ENCODE data around the gene RILPL2. TPM values are rescaled to one million over a fixed set of nuclear protein-coding genes. Genes with fewer than 3 reads are reported as not detected.
"Not testable (repeated sequence)": the region's sequence is repeated elsewhere in the genome, so short reads cannot be mapped to it uniquely, and the experiment has no call there.

Gene RILPL2
- total and polyA plus RNA-seq, 2 experiments from 2014 or later, result 2.5 to 3.7 TPM

GRCh38 chr12:123468786-123469185, 32.3 kb upstream of the RILPL2 start:
- TF ChIP-seq EZH2phosphoT487 (IDR thresholded peaks at IDR 0.05; ENCODE audit: low read depth, severe bottlenecking, unreplicated experiment), result no peak
- TF ChIP-seq, protein P1, sequence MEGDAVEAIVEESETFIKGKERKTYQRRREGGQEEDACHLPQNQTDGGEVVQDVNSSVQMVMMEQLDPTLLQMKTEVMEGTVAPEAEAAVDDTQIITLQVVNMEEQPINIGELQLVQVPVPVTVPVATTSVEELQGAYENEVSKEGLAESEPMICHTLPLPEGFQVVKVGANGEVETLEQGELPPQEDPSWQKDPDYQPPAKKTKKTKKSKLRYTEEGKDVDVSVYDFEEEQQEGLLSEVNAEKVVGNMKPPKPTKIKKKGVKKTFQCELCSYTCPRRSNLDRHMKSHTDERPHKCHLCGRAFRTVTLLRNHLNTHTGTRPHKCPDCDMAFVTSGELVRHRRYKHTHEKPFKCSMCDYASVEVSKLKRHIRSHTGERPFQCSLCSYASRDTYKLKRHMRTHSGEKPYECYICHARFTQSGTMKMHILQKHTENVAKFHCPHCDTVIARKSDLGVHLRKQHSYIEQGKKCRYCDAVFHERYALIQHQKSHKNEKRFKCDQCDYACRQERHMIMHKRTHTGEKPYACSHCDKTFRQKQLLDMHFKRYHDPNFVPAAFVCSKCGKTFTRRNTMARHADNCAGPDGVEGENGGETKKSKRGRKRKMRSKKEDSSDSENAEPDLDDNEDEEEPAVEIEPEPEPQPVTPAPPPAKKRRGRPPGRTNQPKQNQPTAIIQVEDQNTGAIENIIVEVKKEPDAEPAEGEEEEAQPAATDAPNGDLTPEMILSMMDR (IDR thresholded peaks at IDR 0.05; ENCODE audit: poor library complexity), result no peak
- no peak for TF ChIP-seq EZH2 (IDR thresholded peaks at IDR 0.05; ENCODE audit: borderline replicate concordance)
- Histone ChIP-seq H3K4me2 (no peak overlapping the region), H3K79me2 (peaks cover 22% of the 10 kb centered on the region), H3K27ac (no peak overlapping the region), H3K4me3 (no peak overlapping the region), H3K36me3 (replicated peaks; ENCODE audit: insufficient read depth, low read depth) (no peaks in the 10 kb centered on the region), H3K4me1 (ENCODE audit: insufficient read depth) (no peaks in the 10 kb centered on the region), H2AFZ (no peak overlapping the region), H3K9me3 (ENCODE audit: low read depth) (no peaks in the 10 kb centered on the region), H3K9me2 (replicated peaks; ENCODE audit: insufficient read depth) (no peaks in the 10 kb centered on the region), H4K20me1 (ENCODE audit: insufficient read depth, poor library complexity, severe bottlenecking) (peaks cover 4% of the 10 kb centered on the region), H3K27me3 (no peaks in the 10 kb centered on the region)
- no peak for DNase-seq (ENCODE audit: low spot score)
- whole genome bisulfite sequencing (ENCODE audit: low lambda C conversion rate, missing lambda C conversion rate), result 69% methylated on average over 1 of the region's 1 CpG

DNA sequence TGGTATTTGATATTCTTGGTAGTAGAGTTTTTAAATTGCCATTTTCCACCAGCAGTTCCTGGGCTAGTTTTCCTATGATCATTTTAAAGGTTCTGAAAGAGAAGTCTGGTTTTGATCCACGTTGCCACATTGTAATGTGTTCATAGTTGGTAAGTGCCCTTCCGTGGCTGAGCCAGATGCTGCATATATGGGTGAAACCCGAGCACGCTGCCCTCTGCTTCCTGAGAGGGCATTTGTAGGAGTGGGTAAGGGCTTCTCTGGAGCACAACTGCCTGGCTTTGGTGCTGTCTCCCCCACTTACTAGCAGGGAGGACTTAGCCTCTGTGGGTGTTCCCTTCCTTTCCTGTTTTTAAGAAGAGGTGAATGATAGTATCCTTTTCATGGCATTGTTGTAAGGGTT, 28.6 kb upstream of the RILPL2 start:
- H3K79me2 ChIP-seq, result peaks cover 35% of the 10 kb centered on the region
- H3K36me3 ChIP-seq (replicated peaks; ENCODE audit: insufficient read depth, low read depth), result no peaks in the 10 kb centered on the region
- H3K9me2 ChIP-seq (replicated peaks; ENCODE audit: insufficient read depth), result no peaks in the 10 kb centered on the region
- no peak overlapping the region for H3K4me2 ChIP-seq
- H3K9me3 ChIP-seq (ENCODE audit: low read depth), result no peaks in the 10 kb centered on the region
- 90% methylated on average over 4 of the region's 4 CpGs for WGBS (ENCODE audit: low lambda C conversion rate, missing lambda C conversion rate)
- TF ChIP-seq, protein P1 (IDR thresholded peaks at IDR 0.05; ENCODE audit: poor library complexity), result no peak
- TF ChIP-seq EZH2 (IDR thresholded peaks at IDR 0.05; ENCODE audit: borderline replicate concordance) (no peak), EZH2phosphoT487 (IDR thresholded peaks at IDR 0.05; ENCODE audit: low read depth, severe bottlenecking, unreplicated experiment) (no peak)
- no peak overlapping the region for H3K27ac ChIP-seq
- peaks cover 4% of the 10 kb centered on the region for H4K20me1 ChIP-seq (ENCODE audit: insufficient read depth, poor library complexity, severe bottlenecking)
- H3K4me1 ChIP-seq (ENCODE audit: insufficient read depth), result no peaks in the 10 kb centered on the region
- no peak overlapping the region for H2AFZ ChIP-seq
- no peak for DNase-seq (ENCODE audit: low spot score)
- no peak overlapping the region for H3K4me3 ChIP-seq
- H3K27me3 ChIP-seq, result no peaks in the 10 kb centered on the region

- H3K9me2 ChIP-seq (replicated peaks; ENCODE audit: insufficient read depth); H3K9me3 ChIP-seq (ENCODE audit: low read depth); H3K4me3 ChIP-seq; H3K27ac ChIP-seq; DNase-seq (ENCODE audit: low spot score); H3K4me2 ChIP-seq; H3K4me1 ChIP-seq (ENCODE audit: insufficient read depth); H3K27me3 ChIP-seq; H4K20me1 ChIP-seq (ENCODE audit: insufficient read depth, poor library complexity, severe bottlenecking); H3K36me3 ChIP-seq (replicated peaks; ENCODE audit: insufficient read depth, low read depth); H2AFZ ChIP-seq: not testable (repeated sequence)
- peaks cover 45% of the 10 kb centered on the region for H3K79me2 ChIP-seq
- 97% methylated on average over 11 of the region's 11 CpGs for WGBS (ENCODE audit: low lambda C conversion rate, missing lambda C conversion rate)
Observed at GRCh38 chr12:123463174-123463573, 26.7 kb upstream of the RILPL2 start.

GRCh38 chr12:123457980-123458779, 21.7 kb upstream of the RILPL2 start, which contains the start of gene SNRNP35:
Gene SNRNP35 (plus strand): TSS chr12:123458139. CDS start chr12:123465541, 7,402 bp downstream.
- H2AFZ ChIP-seq, result peak within 1 kb of the TSS; percentile 85
- no peaks in the 10 kb centered on the region for H3K36me3 ChIP-seq (replicated peaks; ENCODE audit: insufficient read depth, low read depth)
- no peaks in the 10 kb centered on the region for H3K9me2 ChIP-seq (replicated peaks; ENCODE audit: insufficient read depth)
- H3K4me1 ChIP-seq (ENCODE audit: insufficient read depth), result no peaks in the 10 kb centered on the region
- WGBS (ENCODE audit: low lambda C conversion rate, missing lambda C conversion rate), result 1% methylated on average over 43 of the region's 48 CpGs
- H3K4me3 ChIP-seq, result peak within 1 kb of the TSS; percentile 39
- no peaks in the 10 kb centered on the region for H4K20me1 ChIP-seq (ENCODE audit: insufficient read depth, poor library complexity, severe bottlenecking)
- peak within 1 kb of the TSS; percentile 99 for H3K27ac ChIP-seq
- H3K79me2 ChIP-seq, result peaks cover 21% of the 10 kb centered on the region
- H3K27me3 ChIP-seq, result no peaks in the 10 kb centered on the region
- peak within 1 kb of the TSS; percentile 74 for H3K4me2 ChIP-seq
- TF ChIP-seq, protein P1 (IDR thresholded peaks at IDR 0.05; ENCODE audit: poor library complexity), result no peak
- no peak for TF ChIP-seq EZH2phosphoT487 (IDR thresholded peaks at IDR 0.05; ENCODE audit: low read depth, severe bottlenecking, unreplicated experiment)
- no peak for TF ChIP-seq EZH2 (IDR thresholded peaks at IDR 0.05; ENCODE audit: borderline replicate concordance)
- H3K9me3 ChIP-seq (ENCODE audit: low read depth), result no peaks in the 10 kb centered on the region
- peak; percentile 92 for DNase-seq (ENCODE audit: low spot score)
